Calu3 (cell line): ENCODE results near the gene RBM45. TPM values are rescaled to one million over a fixed set of nuclear protein-coding genes. Genes with fewer than 3 reads are reported as not detected.
A peak's percentile ranks its signal among the peaks of the same experiment; 100 is the strongest.

Experiments used
- BruUV-seq: library from RNA; stranded (reverse); fragments of 400-500 nt; replicated peaks from 2 replicates; lab custom pipeline; 2021; lab: Mats Ljungman, UMichigan
- CTCF ChIA-PET: fragments of 300-600 bp; sonication (Branson Sonifier 250); formaldehyde crosslinking; loops from one replicate; lab custom pipeline; 2022; ENCODE audit warnings: antibody characterized with exemption; lab: Charles Lee
- DNase-seq: peaks from one replicate; pipeline ENCODE4 v3.0.0; 2022
- H3K27ac Mint-ChIP-seq: one replicate; pipeline ENCODE4 v1.8.0; 2022; ENCODE audit warnings: mixed read lengths; ENCODE audit not compliant: unreplicated experiment
- H3K27me3 Mint-ChIP-seq: one replicate; pipeline ENCODE4 v1.8.0; 2022; ENCODE audit warnings: mixed read lengths; ENCODE audit not compliant: unreplicated experiment
- H3K36me3 Mint-ChIP-seq: one replicate; pipeline ENCODE4 v1.8.0; 2022; ENCODE audit warnings: mild to moderate bottlenecking, moderate library complexity, mixed read lengths; ENCODE audit not compliant: insufficient read depth, unreplicated experiment
- H3K4me1 Mint-ChIP-seq: one replicate; pipeline ENCODE4 v1.8.0; 2022; ENCODE audit warnings: mild to moderate bottlenecking, low read depth, mixed read lengths; ENCODE audit not compliant: unreplicated experiment
- H3K4me3 Mint-ChIP-seq: one replicate; pipeline ENCODE4 v1.8.0; 2022; ENCODE audit warnings: mild to moderate bottlenecking, low read depth, moderate library complexity, mixed read lengths; ENCODE audit not compliant: unreplicated experiment
- H3K9me3 Mint-ChIP-seq: one replicate; pipeline ENCODE4 v1.8.0; 2022; ENCODE audit warnings: low read depth, mixed read lengths; ENCODE audit not compliant: unreplicated experiment
- intact Hi-C: fragments of 100-400 bp; cut with micrococcal nuclease; formaldehyde crosslinking; loops from one replicate; pipeline ENCODE4 v1.10.0; 2022; ENCODE audit not compliant: unreplicated experiment
- total RNA-seq: library from RNA; stranded (reverse); gene quantifications from 2 replicates; pipeline ENCODE4 v1.2.3, GENCODE V29; 2022
- TF ChIP-seq, protein P1 (sequence below): fragments of 200-600 bp; IDR thresholded peaks from one replicate; pipeline ENCODE4 v1.8.0; 2022; ENCODE audit warnings: antibody characterized with exemption; ENCODE audit not compliant: unreplicated experiment

Gene RBM45
- total RNA-seq, 1 experiment from 2014 or later = 11.5 TPM

DNA sequence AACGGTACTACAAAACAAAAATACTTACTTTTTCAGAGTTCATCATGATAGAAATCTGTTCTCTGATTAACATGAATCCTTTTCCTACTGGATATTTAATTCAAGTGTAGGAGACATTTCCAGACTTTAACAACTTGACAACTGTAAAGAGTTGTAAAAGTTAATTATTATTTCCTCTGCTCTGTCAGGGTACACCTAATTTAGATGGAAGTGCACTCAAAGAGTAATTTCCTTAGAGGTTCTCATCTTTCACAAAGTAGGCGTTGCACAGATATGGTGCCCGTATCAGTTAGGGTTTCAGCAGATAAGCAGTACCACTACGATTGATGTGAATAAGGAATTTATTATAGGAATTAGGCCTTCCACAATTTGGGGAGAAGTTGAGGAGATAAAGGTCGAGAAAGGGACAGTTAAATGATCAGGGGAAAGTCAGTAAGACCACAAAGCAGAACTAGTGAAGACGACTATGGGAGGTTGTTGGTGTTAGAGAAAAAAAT, 23.4 kb upstream of the RBM45 start:
- H3K4me1 Mint-ChIP-seq = no peaks in the 10 kb centered on the region
- no peak overlapping the region for H3K4me3 Mint-ChIP-seq
- DNase-seq = no peak
- no peaks in the 10 kb centered on the region for H3K36me3 Mint-ChIP-seq
- H3K27ac Mint-ChIP-seq = no peak overlapping the region
- no peaks in the 10 kb centered on the region for H3K27me3 Mint-ChIP-seq
- CTCF ChIA-PET = no interaction called here
- no TSS peak for BruUV-seq
- no peaks in the 10 kb centered on the region for H3K9me3 Mint-ChIP-seq
- intact Hi-C loops = no loop called here
- TF ChIP-seq, protein P1, sequence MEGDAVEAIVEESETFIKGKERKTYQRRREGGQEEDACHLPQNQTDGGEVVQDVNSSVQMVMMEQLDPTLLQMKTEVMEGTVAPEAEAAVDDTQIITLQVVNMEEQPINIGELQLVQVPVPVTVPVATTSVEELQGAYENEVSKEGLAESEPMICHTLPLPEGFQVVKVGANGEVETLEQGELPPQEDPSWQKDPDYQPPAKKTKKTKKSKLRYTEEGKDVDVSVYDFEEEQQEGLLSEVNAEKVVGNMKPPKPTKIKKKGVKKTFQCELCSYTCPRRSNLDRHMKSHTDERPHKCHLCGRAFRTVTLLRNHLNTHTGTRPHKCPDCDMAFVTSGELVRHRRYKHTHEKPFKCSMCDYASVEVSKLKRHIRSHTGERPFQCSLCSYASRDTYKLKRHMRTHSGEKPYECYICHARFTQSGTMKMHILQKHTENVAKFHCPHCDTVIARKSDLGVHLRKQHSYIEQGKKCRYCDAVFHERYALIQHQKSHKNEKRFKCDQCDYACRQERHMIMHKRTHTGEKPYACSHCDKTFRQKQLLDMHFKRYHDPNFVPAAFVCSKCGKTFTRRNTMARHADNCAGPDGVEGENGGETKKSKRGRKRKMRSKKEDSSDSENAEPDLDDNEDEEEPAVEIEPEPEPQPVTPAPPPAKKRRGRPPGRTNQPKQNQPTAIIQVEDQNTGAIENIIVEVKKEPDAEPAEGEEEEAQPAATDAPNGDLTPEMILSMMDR = no peak

DNA sequence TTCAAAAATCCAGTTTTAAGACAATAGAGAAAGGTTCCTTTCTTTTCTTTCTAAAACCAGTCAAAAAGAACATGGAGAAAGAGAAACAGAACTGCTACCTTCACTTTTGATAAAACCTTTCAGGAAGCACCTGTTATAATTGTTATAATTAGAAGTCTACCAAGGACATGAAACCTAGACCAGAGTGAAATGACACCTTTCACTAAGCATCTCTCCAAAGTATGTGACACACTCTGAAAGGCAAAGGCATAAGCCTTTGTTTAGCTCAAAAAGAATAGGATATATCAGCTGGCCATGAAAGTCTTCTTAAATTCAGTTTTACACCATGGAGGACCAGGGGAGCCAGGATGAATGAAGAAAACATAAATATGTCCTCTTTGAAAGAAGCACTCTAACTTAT, 18.8 kb upstream of the RBM45 start:
- no peak for DNase-seq
- CTCF ChIA-PET = no interaction called here
- no peaks in the 10 kb centered on the region for H3K36me3 Mint-ChIP-seq
- H3K4me3 Mint-ChIP-seq = no peak overlapping the region
- intact Hi-C loops = no loop called here
- BruUV-seq = no TSS peak
- H3K27ac Mint-ChIP-seq = no peak overlapping the region
- TF ChIP-seq, protein P1 = no peak
- H3K27me3 Mint-ChIP-seq = no peaks in the 10 kb centered on the region
- no peaks in the 10 kb centered on the region for H3K4me1 Mint-ChIP-seq
- H3K9me3 Mint-ChIP-seq = no peaks in the 10 kb centered on the region

DNA sequence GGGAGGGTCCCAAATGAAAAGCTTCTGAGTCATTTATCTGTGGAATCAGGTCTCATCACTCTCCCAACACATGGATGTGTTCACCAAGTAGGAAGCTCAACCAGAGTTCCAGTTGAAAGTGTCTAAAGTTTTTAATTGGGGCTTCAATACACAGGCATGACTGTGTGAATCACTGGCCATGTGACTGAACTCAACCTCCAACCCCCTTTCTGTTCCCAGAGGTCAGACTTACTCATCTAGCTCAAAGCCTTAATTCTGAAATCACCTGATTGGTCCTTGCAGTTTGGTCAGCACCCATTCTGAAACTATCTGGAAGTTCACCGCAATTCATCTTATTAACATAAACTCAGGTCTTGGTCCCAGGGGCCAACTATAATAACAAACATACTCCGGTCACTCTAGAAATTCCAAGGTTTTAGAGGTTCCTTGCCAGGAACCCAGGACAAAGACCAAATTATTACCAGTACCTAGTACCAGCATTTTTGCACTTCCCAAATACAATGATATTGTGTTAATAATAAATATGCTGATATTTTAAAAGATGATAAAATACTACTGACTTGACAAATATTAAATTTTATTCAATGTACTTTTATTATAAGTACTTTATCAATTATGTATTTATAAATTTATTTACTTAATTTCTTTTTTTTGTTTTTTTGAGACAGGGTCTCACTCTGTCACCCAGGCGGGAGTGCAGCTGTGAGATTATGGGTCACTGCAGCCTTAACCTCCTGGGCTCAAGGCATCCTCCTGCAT, 10.7 kb upstream of the RBM45 start:
- intact Hi-C loops = no loop called here
- H3K27ac Mint-ChIP-seq = no peak overlapping the region
- H3K4me3 Mint-ChIP-seq = no peak overlapping the region
- H3K36me3 Mint-ChIP-seq = no peaks in the 10 kb centered on the region
- H3K4me1 Mint-ChIP-seq = no peaks in the 10 kb centered on the region
- no peaks in the 10 kb centered on the region for H3K9me3 Mint-ChIP-seq
- CTCF ChIA-PET = no interaction called here
- no TSS peak for BruUV-seq
- DNase-seq = no peak
- TF ChIP-seq, protein P1 = no peak
- no peaks in the 10 kb centered on the region for H3K27me3 Mint-ChIP-seq

DNA sequence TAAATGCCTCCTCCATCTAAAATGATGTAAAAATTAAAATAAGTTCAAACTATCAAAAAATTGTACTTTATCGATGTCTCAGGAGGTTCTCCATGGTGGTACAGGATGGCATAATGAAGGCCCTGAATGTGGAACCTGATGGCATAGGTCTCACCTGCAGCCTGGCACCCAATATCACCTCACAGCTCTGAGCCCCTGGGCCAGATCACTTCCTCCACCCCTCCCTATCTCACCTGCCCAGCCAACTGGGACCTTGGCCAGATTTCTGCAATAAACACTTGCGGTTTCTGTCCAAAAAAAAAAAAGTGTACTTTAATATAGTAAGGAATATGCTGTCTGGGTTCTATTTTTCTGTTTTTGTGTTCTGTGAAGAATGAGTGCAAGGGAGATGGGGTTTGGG, 6.7 kb upstream of the RBM45 start:
- TF ChIP-seq, protein P1 = no peak
- Mint-ChIP-seq H3K27ac (no peak overlapping the region), H3K4me1 (no peaks in the 10 kb centered on the region), H3K36me3 (no peaks in the 10 kb centered on the region), H3K4me3 (no peak overlapping the region), H3K27me3 (no peaks in the 10 kb centered on the region), H3K9me3 (no peaks in the 10 kb centered on the region)
- CTCF ChIA-PET = no interaction called here
- peak; percentile 17 for DNase-seq
- intact Hi-C loops = no loop called here
- BruUV-seq = no TSS peak
